ENCODE measurements around the gene SLFN12L.

DNA sequence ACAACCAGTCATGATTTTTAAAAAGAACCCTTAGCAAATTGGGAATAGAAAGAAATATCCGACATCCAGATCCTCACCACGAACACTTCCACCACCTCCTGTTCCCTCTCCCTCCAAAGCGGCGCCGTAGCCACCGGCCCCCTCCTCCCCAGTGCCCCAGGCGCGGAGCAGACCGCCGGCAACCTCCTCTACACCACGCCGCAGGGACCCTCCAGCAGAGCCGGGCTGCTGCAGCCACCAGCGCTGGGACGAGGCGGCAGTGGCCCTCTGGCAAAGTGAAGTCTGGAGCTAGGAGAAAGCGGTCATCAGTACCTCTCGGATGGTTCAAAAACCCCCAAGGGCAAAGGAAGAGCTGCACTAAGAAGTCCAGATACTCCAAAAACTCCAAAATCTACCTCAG is 47.5 kb downstream of the SLFN12L start:
- TF ChIP-seq, protein P1, sequence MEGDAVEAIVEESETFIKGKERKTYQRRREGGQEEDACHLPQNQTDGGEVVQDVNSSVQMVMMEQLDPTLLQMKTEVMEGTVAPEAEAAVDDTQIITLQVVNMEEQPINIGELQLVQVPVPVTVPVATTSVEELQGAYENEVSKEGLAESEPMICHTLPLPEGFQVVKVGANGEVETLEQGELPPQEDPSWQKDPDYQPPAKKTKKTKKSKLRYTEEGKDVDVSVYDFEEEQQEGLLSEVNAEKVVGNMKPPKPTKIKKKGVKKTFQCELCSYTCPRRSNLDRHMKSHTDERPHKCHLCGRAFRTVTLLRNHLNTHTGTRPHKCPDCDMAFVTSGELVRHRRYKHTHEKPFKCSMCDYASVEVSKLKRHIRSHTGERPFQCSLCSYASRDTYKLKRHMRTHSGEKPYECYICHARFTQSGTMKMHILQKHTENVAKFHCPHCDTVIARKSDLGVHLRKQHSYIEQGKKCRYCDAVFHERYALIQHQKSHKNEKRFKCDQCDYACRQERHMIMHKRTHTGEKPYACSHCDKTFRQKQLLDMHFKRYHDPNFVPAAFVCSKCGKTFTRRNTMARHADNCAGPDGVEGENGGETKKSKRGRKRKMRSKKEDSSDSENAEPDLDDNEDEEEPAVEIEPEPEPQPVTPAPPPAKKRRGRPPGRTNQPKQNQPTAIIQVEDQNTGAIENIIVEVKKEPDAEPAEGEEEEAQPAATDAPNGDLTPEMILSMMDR (IDR thresholded peaks at IDR 0.05), result no peak
- TF ChIP-seq, protein P2, sequence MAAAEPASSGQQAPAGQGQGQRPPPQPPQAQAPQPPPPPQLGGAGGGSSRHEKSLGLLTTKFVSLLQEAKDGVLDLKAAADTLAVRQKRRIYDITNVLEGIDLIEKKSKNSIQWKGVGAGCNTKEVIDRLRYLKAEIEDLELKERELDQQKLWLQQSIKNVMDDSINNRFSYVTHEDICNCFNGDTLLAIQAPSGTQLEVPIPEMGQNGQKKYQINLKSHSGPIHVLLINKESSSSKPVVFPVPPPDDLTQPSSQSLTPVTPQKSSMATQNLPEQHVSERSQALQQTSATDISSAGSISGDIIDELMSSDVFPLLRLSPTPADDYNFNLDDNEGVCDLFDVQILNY (CRISPR knock-in tag; IDR thresholded peaks at IDR 0.05), result no peak
- no peak for TF ChIP-seq ZNF317 (CRISPR knock-in tag; IDR thresholded peaks at IDR 0.05; ENCODE audit: borderline replicate concordance, low read depth)
- no peak for TF ChIP-seq CBFB (CRISPR knock-in tag; IDR thresholded peaks at IDR 0.05; ENCODE audit: low read depth)
- TF ChIP-seq, protein P3, sequence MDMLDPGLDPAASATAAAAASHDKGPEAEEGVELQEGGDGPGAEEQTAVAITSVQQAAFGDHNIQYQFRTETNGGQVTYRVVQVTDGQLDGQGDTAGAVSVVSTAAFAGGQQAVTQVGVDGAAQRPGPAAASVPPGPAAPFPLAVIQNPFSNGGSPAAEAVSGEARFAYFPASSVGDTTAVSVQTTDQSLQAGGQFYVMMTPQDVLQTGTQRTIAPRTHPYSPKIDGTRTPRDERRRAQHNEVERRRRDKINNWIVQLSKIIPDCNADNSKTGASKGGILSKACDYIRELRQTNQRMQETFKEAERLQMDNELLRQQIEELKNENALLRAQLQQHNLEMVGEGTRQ (CRISPR knock-in tag; IDR thresholded peaks at IDR 0.05), result no peak
- no peak for TF ChIP-seq SP1 (CRISPR knock-in tag; conservative IDR thresholded peaks at IDR 0.05)
- no peak for TF ChIP-seq ETV6 (CRISPR knock-in tag; IDR thresholded peaks at IDR 0.05)
- no peak for TF ChIP-seq SMAD3 (CRISPR knock-in tag; IDR thresholded peaks at IDR 0.05; ENCODE audit: borderline replicate concordance)

Data from WTC11 (cell line).